Ovary (tissue), 3 donors: Measurements from ENCODE around the gene LHFPL4.

Experiments used
- EP300 ChIP-seq: sonication (generic); formaldehyde crosslinking; IDR thresholded peaks from one replicate; pipeline ENCODE4 v1.6.1; 2017; ENCODE audit warnings: antibody characterized with exemption
- TF ChIP-seq, protein P1 (sequence below), 3 donors: fragments of 450-650 bp in 2 of 3; fragments of 200-600 bp in 1 of 3; IDR thresholded peaks; one replicate each; pipeline versions ENCODE4 v1.5.1 to v1.8.0; 2016 to 2022; ENCODE audit warnings: antibody characterized with exemption in 3 of 3, mild to moderate bottlenecking in 1 of 3
- donor health status: DM: no; HTN: no; CAD: no.

DNA sequence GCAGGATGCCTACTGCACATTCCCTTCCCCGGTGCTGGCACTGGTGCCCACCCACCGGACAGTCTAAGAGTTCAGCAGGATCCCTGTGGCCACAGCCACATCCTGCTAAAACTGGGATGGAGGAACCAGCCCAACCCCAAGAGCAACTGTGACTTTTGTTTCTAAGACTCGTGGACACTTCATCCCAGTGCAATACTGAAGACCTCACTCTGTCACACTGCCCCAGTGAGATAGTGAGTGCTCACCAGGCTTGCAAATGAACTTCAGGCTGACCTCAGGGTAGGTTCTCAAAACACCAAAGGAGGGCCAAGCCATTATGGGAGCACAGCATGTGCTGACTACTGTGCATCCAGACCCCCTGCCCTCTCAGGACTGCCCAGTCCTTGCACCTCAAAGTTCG lies 49.0 kb upstream of the LHFPL4 start:
- TF ChIP-seq EP300 = no peak
- TF ChIP-seq, protein P1, sequence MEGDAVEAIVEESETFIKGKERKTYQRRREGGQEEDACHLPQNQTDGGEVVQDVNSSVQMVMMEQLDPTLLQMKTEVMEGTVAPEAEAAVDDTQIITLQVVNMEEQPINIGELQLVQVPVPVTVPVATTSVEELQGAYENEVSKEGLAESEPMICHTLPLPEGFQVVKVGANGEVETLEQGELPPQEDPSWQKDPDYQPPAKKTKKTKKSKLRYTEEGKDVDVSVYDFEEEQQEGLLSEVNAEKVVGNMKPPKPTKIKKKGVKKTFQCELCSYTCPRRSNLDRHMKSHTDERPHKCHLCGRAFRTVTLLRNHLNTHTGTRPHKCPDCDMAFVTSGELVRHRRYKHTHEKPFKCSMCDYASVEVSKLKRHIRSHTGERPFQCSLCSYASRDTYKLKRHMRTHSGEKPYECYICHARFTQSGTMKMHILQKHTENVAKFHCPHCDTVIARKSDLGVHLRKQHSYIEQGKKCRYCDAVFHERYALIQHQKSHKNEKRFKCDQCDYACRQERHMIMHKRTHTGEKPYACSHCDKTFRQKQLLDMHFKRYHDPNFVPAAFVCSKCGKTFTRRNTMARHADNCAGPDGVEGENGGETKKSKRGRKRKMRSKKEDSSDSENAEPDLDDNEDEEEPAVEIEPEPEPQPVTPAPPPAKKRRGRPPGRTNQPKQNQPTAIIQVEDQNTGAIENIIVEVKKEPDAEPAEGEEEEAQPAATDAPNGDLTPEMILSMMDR (IDR thresholded peaks at IDR 0.05) = no peak
